Activated CD8-positive, alpha-beta memory T cell treated with anti-CD3 and anti-CD28 coated beads for 4 hours (primary cell): ENCODE results near the gene WDR33.

Experiments
- DNase-seq, 2 donors: peaks; one replicate each; pipeline ENCODE4 v3.0.0-alpha.2; 2020; ENCODE audit warnings: low read depth in 2 of 2

Gene WDR33

GRCh38 chr2:127672341-127673224 lies 138.4 kb downstream of the WDR33 start:
- no peak for DNase-seq

GRCh38 chr2:127671557-127672302 lies 139.2 kb downstream of the WDR33 start:
- no peak for DNase-seq

GRCh38 chr2:127670957-127671290 lies 140.0 kb downstream of the WDR33 start:
- no peak for DNase-seq

- no peak for DNase-seq
Measured at GRCh38 chr2:127670055-127670956, 140.7 kb downstream of the WDR33 start.

GRCh38 chr2:127669056-127669455 lies 141.9 kb downstream of the WDR33 start:
- no peak for DNase-seq

- DNase-seq: no peak
Measured at GRCh38 chr2:127665267-127665893, 145.6 kb downstream of the WDR33 start.

- DNase-seq: no peak
Measured at GRCh38 chr2:127664895-127665225, 146.1 kb downstream of the WDR33 start.

GRCh38 chr2:127664065-127664894 lies 146.7 kb downstream of the WDR33 start:
- DNase-seq: no peak

- no peak for DNase-seq
Measured at GRCh38 chr2:127663566-127664064, 147.4 kb downstream of the WDR33 start.

- DNase-seq: no peak
Measured at GRCh38 chr2:127662937-127663565, 147.9 kb downstream of the WDR33 start.

- DNase-seq: no peak
Measured at GRCh38 chr2:127661949-127662510, 148.9 kb downstream of the WDR33 start.

GRCh38 chr2:127661072-127661649 lies 149.8 kb downstream of the WDR33 start:
- no peak for DNase-seq

- DNase-seq: no peak
Measured at GRCh38 chr2:127660291-127660578, 150.7 kb downstream of the WDR33 start.

GRCh38 chr2:127659408-127660290 lies 151.3 kb downstream of the WDR33 start:
- no peak for DNase-seq

GRCh38 chr2:127658641-127659407 lies 152.1 kb downstream of the WDR33 start:
- DNase-seq: no peak

- no peak for DNase-seq
Measured at GRCh38 chr2:127658146-127658545, 152.8 kb downstream of the WDR33 start.

- DNase-seq: no peak
Measured at GRCh38 chr2:127657232-127657595, 153.8 kb downstream of the WDR33 start.
